BE2C (cell line): Measurements from ENCODE around the gene GCM1.

ENCODE experiments used
- DNase-seq: peaks from one replicate; pipeline ENCODE4 v3.0.0-alpha.2; 2020
- H3K27me3 ChIP-seq: fragments of 250-450 bp; sonication (Bioruptor Pico); 2 replicates; pipeline ENCODE4 v1.5.1; 2020; ENCODE audit warnings: mild to moderate bottlenecking
- H3K36me3 ChIP-seq: fragments of 250-450 bp; sonication (Bioruptor Pico); 2 replicates; pipeline ENCODE4 v1.5.1; 2020; ENCODE audit warnings: mild to moderate bottlenecking
- H3K4me1 ChIP-seq: fragments of 250-450 bp; sonication (Bioruptor Pico); 2 replicates; pipeline ENCODE4 v1.5.1; 2020
- H3K4me3 ChIP-seq: 2 replicates; pipeline ENCODE4 v1.5.1; 2011; ENCODE audit warnings: low read depth, low read length
- H3K9me3 ChIP-seq: fragments of 250-450 bp; sonication (Bioruptor Pico); 2 replicates; pipeline ENCODE4 v1.5.1; 2020
- TF ChIP-seq, protein P1 (sequence below): IDR thresholded peaks from 2 replicates; pipeline ENCODE4 v1.5.1; 2012; ENCODE audit warnings: mild to moderate bottlenecking, low read depth, low read length

Gene GCM1

GRCh38 chr6:53119772-53120409 is 28.8 kb downstream of the GCM1 start:
- H3K9me3 ChIP-seq = no peaks in the 10 kb centered on the region
- H3K4me1 ChIP-seq = no peaks in the 10 kb centered on the region
- no peak overlapping the region for H3K4me3 ChIP-seq
- no peak for DNase-seq
- H3K36me3 ChIP-seq = no peaks in the 10 kb centered on the region
- TF ChIP-seq, protein P1, sequence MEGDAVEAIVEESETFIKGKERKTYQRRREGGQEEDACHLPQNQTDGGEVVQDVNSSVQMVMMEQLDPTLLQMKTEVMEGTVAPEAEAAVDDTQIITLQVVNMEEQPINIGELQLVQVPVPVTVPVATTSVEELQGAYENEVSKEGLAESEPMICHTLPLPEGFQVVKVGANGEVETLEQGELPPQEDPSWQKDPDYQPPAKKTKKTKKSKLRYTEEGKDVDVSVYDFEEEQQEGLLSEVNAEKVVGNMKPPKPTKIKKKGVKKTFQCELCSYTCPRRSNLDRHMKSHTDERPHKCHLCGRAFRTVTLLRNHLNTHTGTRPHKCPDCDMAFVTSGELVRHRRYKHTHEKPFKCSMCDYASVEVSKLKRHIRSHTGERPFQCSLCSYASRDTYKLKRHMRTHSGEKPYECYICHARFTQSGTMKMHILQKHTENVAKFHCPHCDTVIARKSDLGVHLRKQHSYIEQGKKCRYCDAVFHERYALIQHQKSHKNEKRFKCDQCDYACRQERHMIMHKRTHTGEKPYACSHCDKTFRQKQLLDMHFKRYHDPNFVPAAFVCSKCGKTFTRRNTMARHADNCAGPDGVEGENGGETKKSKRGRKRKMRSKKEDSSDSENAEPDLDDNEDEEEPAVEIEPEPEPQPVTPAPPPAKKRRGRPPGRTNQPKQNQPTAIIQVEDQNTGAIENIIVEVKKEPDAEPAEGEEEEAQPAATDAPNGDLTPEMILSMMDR = no peak
- H3K27me3 ChIP-seq = no peaks in the 10 kb centered on the region; the same call in 1 of the 2 replicates

DNA sequence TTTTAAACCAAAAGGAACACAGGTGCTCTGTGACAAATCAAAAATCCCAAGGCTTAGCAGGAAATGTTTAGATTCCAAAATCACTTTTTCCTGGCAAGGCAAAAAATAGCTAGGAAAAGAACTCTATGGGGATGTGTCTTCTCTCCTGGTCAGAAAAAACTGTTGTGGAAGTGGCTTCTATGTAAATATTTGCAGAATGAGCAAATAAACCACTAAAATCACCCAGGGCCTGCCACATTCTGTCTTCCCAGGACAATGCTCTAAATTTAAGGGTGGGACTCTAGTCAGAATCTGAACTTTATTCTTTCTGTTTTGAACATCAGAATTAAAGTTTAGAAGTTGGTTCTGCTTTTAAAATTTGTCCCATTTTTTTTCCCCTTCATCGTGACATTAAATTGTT is 29.3 kb downstream of the GCM1 start:
- no peak for DNase-seq
- TF ChIP-seq, protein P1 = no peak

GRCh38 chr6:53115741-53116140 is 32.9 kb downstream of the GCM1 start:
- no peak overlapping the region for H3K4me3 ChIP-seq
- TF ChIP-seq, protein P1 = no peak
- H3K36me3 ChIP-seq = no peaks in the 10 kb centered on the region
- H3K9me3 ChIP-seq = no peaks in the 10 kb centered on the region
- H3K4me1 ChIP-seq = no peaks in the 10 kb centered on the region
- no peak for DNase-seq
- H3K27me3 ChIP-seq = no peaks in the 10 kb centered on the region; the same call in 1 of the 2 replicates

More for the DNA sequence above, 29.3 kb downstream of the GCM1 start:
- Histone ChIP-seq H3K27me3 (no peaks in the 10 kb centered on the region; the same call in 1 of the 2 replicates), H3K4me3 (no peak overlapping the region), H3K36me3 (no peaks in the 10 kb centered on the region), H3K9me3 (no peaks in the 10 kb centered on the region), H3K4me1 (no peaks in the 10 kb centered on the region)

DNA sequence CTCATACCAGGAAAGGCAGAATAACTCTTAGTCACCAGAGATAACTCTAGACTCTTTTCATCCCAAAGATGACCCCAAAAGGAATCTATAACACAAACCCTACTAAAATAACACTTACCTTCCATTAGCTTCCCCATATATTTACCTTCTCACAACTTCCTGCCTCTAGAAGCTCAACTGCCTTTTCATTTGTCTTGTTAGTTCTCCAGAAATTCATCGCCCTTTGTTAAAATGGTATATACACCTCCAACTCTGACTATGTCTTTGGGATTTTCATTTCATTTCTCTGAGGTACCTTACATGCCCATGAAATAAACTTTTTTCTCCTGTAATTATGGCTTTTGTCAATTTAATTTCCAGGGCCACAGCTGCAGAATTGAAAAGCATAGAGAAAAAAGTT is 33.5 kb downstream of the GCM1 start:
- DNase-seq = no peak
- no peaks in the 10 kb centered on the region for H3K4me1 ChIP-seq

GRCh38 chr6:53113742-53114141 is 34.9 kb downstream of the GCM1 start:
- Histone ChIP-seq H3K4me3 (no peak overlapping the region), H3K27me3 (no peaks in the 10 kb centered on the region), H3K4me1 (no peaks in the 10 kb centered on the region), H3K9me3 (no peaks in the 10 kb centered on the region), H3K36me3 (no peaks in the 10 kb centered on the region)
- TF ChIP-seq, protein P1 = no peak
- DNase-seq = no peak

More for the DNA sequence above, 33.5 kb downstream of the GCM1 start:
- TF ChIP-seq, protein P1 = no peak
- Histone ChIP-seq H3K4me3 (no peak overlapping the region), H3K27me3 (no peaks in the 10 kb centered on the region), H3K36me3 (no peaks in the 10 kb centered on the region), H3K9me3 (no peaks in the 10 kb centered on the region)

GRCh38 chr6:53112871-53113270 is 35.8 kb downstream of the GCM1 start:
- Histone ChIP-seq H3K4me3 (no peak overlapping the region), H3K36me3 (no peaks in the 10 kb centered on the region), H3K4me1 (no peaks in the 10 kb centered on the region), H3K27me3 (no peaks in the 10 kb centered on the region), H3K9me3 (no peaks in the 10 kb centered on the region)
- no peak for DNase-seq
- TF ChIP-seq, protein P1 = no peak
